Tibial nerve (tissue), 4 donors: ENCODE measurements around the gene ADAMTS4. TPM values are rescaled to one million over a fixed set of nuclear protein-coding genes. Genes with fewer than 3 reads are reported as not detected.

ENCODE experiments used
- DNase-seq, 2 donors: peaks; one replicate each; pipeline ENCODE4 v3.0.0-alpha.2; 2019; ENCODE audit warnings: low spot score in 2 of 2
- H3K27ac ChIP-seq, 4 donors: fragments of 200-600 bp; sonication (generic) in 3 of 4; one replicate each; pipeline ENCODE4 v1.5.1; 2017 to 2019; ENCODE audit warnings: mild to moderate bottlenecking in 1 of 4
- H3K27me3 ChIP-seq, 2 donors: fragments of 200-600 bp; sonication (generic) in 1 of 2; one replicate each; pipeline versions ENCODE4 v1.5.1 to v1.6.0; 2017 to 2019
- H3K36me3 ChIP-seq, 3 donors: fragments of 200-600 bp; sonication (generic); one replicate each; pipeline ENCODE4 v1.5.1; 2018 to 2019
- H3K4me1 ChIP-seq, 4 donors: fragments of 200-600 bp; sonication (generic) in 3 of 4; one replicate each; pipeline ENCODE4 v1.5.1; 2017 to 2019
- H3K4me3 ChIP-seq, 4 donors: fragments of 200-600 bp; sonication (generic) in 3 of 4; one replicate each; pipeline ENCODE4 v1.5.1; 2017 to 2019; ENCODE audit warnings: mild to moderate bottlenecking in 1 of 4, moderate library complexity in 1 of 4
- H3K9me3 ChIP-seq, 4 donors: fragments of 200-600 bp; sonication (generic) in 3 of 4; one replicate each; pipeline ENCODE4 v1.5.1; 2017 to 2019
- EP300 ChIP-seq, 2 donors: sonication (generic); formaldehyde crosslinking; IDR thresholded peaks; one replicate each; pipeline ENCODE4 v1.6.1; 2017; ENCODE audit warnings: antibody characterized with exemption in 2 of 2, mild to moderate bottlenecking in 1 of 2
- POLR2A ChIP-seq, 2 donors: fragments of 450-650 bp; IDR thresholded peaks; one replicate each; pipeline ENCODE4 v1.6.1; 2017; ENCODE audit warnings: antibody characterized with exemption in 2 of 2, mild to moderate bottlenecking in 2 of 2, moderate library complexity in 2 of 2
- WGBS, 2 donors: methylation state at CpG; one replicate each; pipeline ENCODE4 v1.1.5; 2018; 5-methylcytosine and 5-hydroxymethylcytosine counted together
- total RNA-seq, 4 donors: library from RNA; depleted of rRNA; stranded (reverse); fragments of >200 nt; gene quantifications; one replicate each; pipeline ENCODE4 v1.1.0, GENCODE V29; 2016
- TF ChIP-seq, protein P1 (sequence below), 5 experiments: fragments of 200-600 bp in 3 of 5; fragments of 450-650 bp in 2 of 5; sonication (generic) in 3 of 5; IDR thresholded peaks; one replicate each; pipeline ENCODE4 v1.5.1; 2016 to 2019; ENCODE audit warnings: antibody characterized with exemption in 5 of 5, mild to moderate bottlenecking in 3 of 5, moderate library complexity in 2 of 5

The ADAMTS4 gene
- total RNA-seq, 4 donors from 2014 or later = 9.0 to 54.9 (median 19.5) TPM

DNA sequence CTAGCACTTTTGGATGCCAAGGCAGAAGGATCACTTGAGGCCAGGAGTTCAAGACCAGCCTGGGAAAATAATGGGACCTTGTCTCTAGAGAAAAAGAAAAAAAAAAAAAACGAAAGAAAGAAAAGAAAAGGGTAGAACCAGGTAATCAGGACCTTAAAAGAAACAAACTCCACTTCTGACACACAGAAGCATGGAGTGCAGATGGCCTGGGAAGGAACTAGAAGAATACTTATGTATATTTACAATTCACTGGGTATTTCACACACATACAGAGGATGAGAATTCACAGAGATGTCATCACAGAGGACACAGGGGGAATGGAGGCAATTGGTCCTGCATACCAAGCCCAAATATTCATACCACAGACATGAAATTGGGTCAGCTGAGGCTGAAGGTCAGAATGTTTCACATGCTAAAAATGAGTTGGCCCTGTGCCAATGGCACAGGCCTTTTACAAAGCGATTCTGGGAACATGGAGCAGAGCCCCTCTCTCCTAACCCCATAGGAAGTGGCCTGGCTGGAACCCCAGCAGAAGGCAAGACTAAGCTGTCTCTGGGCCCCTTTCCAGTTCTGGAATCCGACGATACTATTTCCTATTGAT is 26.0 kb downstream of the ADAMTS4 start:
- DNase-seq = peak in 1 of 2 donors; percentile 61
- Histone ChIP-seq H3K9me3 (no peaks in the 10 kb centered on the region), H3K27ac (peak overlapping the region in 2 of 4 donors; percentile 52 to 64), H3K4me3 (no peak overlapping the region), H3K36me3 (peaks cover 0 to 77% (median 19%) of the 10 kb centered on the region in 3 donors), H3K4me1 (peaks cover 0 to 49% (median 16%) of the 10 kb centered on the region in 4 donors), H3K27me3 (no peaks in the 10 kb centered on the region)
- WGBS, 2 donors = 15 to 21% methylated on average over 4 of the region's 4 CpGs
- TF ChIP-seq EP300 (IDR thresholded peaks at IDR 0.05) = peak in 1 of 2 donors; percentile 67
- TF ChIP-seq, protein P1, sequence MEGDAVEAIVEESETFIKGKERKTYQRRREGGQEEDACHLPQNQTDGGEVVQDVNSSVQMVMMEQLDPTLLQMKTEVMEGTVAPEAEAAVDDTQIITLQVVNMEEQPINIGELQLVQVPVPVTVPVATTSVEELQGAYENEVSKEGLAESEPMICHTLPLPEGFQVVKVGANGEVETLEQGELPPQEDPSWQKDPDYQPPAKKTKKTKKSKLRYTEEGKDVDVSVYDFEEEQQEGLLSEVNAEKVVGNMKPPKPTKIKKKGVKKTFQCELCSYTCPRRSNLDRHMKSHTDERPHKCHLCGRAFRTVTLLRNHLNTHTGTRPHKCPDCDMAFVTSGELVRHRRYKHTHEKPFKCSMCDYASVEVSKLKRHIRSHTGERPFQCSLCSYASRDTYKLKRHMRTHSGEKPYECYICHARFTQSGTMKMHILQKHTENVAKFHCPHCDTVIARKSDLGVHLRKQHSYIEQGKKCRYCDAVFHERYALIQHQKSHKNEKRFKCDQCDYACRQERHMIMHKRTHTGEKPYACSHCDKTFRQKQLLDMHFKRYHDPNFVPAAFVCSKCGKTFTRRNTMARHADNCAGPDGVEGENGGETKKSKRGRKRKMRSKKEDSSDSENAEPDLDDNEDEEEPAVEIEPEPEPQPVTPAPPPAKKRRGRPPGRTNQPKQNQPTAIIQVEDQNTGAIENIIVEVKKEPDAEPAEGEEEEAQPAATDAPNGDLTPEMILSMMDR (IDR thresholded peaks at IDR 0.05) = no peak

DNA sequence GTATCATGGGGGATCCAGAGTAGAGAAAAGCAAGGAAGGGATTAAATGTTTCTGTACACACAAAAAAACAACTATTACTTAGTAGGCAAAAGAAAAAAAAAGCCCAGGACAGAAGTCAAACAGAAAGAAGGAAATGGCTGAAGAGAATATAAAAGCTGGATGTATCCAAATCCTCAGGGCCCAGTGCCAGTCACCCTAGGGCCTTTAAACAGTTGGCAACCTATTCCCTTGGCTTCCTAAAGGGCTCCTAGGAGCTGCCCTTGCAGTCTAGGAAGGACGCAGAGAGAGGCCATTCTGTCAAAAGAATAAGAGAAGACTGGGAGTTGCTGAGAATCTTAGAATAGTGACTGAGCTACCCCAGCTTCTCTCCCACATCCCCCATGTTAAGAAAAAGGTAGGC is 26.5 kb downstream of the ADAMTS4 start:
- 45 to 57% methylated on average over 1 of the region's 1 CpG for WGBS, 2 donors
- TF ChIP-seq, protein P1 (IDR thresholded peaks at IDR 0.05) = no peak
- TF ChIP-seq POLR2A (IDR thresholded peaks at IDR 0.05) (no peak), EP300 (IDR thresholded peaks at IDR 0.05) (no peak)
- Histone ChIP-seq H3K27ac (peak overlapping the region in 2 of 4 donors; percentile 52 to 64), H3K36me3 (peaks cover 0 to 77% (median 19%) of the 10 kb centered on the region in 3 donors), H3K27me3 (no peaks in the 10 kb centered on the region), H3K9me3 (no peaks in the 10 kb centered on the region), H3K4me3 (no peak overlapping the region), H3K4me1 (peaks cover 0 to 51% (median 16%) of the 10 kb centered on the region in 4 donors)
- no peak for DNase-seq

DNA sequence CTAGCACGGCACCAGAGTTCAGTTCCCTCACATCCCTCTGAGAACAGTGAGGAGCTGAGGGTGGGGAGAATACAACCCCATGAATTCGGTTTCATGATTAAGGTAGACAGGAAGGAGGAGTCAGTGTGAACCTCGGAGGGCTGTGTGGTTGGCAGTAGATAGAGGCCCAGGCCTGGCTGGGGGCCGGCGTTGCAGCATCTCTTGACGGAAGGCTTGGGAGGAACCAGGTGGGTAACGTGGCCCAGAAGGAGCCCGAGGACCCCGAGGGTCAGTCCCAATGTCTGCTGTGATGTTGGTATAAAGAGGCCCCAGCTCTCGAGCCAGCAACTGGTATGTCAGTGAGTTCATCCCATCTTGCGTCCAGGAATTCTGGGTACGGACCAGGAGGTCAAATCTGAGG is 27.2 kb downstream of the ADAMTS4 start:
- peak overlapping the region in 2 of 4 donors; percentile 52 to 64 for H3K27ac ChIP-seq
- peaks cover 0 to 56% (median 21%) of the 10 kb centered on the region in 4 donors for H3K4me1 ChIP-seq
- H3K9me3 ChIP-seq = no peaks in the 10 kb centered on the region
- H3K4me3 ChIP-seq = no peak overlapping the region
- 74 to 75% methylated on average over 12 of the region's 12 CpGs for WGBS, 2 donors
- TF ChIP-seq, protein P1 (IDR thresholded peaks at IDR 0.05) = no peak
- TF ChIP-seq POLR2A (IDR thresholded peaks at IDR 0.05) = no peak
- no peak for TF ChIP-seq EP300 (IDR thresholded peaks at IDR 0.05)
- peaks cover 0 to 77% (median 19%) of the 10 kb centered on the region in 3 donors for H3K36me3 ChIP-seq
- DNase-seq = no peak
- H3K27me3 ChIP-seq = no peaks in the 10 kb centered on the region

DNA sequence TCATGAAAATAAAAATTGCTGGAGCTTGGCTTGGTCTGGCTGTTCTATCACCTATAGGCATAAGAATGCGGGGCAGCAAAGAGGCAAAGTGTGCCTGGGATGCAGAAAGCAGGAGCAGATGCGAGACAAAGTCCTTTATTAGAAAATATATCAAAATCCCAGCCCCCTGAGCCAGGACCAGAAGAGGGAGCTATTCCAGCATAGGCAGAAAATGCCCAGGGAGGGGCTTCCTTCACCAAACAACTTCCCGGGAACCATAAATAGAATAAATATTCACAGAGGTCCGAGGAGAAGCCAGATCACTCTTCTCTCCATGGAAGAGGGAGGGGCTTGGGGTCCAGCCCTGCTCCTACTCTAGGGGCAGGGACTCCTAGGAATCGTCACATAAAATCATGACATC is 27.7 kb downstream of the ADAMTS4 start:
- H3K36me3 ChIP-seq = peaks cover 0 to 77% (median 19%) of the 10 kb centered on the region in 3 donors
- H3K27ac ChIP-seq = peak overlapping the region in 1 of 4 donors; percentile 52
- H3K4me1 ChIP-seq = peaks cover 0 to 52% (median 17%) of the 10 kb centered on the region in 4 donors
- TF ChIP-seq POLR2A (IDR thresholded peaks at IDR 0.05) = no peak
- TF ChIP-seq, protein P1 (IDR thresholded peaks at IDR 0.05) = no peak
- no peak for TF ChIP-seq EP300 (IDR thresholded peaks at IDR 0.05)
- H3K27me3 ChIP-seq = no peaks in the 10 kb centered on the region
- H3K9me3 ChIP-seq = no peaks in the 10 kb centered on the region
- 57 to 60% methylated on average over 5 of the region's 5 CpGs for WGBS, 2 donors
- no peak for DNase-seq
- no peak overlapping the region for H3K4me3 ChIP-seq

DNA sequence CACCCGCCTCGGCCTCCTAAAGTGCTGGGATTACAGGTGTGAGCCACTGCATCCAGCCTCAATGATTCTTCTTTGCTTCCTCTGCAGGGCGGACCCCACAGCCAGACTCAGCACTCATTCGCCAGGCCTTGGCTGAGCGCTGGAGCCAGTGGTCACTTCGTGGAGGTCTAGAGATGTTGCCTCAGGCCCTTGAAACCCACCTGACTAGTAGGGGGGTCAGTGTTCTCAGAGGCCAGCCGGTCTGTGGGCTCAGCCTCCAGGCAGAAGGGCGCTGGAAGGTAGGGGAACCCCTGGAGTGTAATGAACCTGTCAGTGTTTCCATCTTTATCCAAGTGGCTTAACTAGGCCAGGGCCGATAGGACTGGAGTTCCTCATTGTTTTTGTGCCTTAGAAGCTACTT is 29.9 kb downstream of the ADAMTS4 start:
- no peak overlapping the region for H3K27ac ChIP-seq
- peaks cover 0 to 66% (median 19%) of the 10 kb centered on the region in 3 donors for H3K36me3 ChIP-seq
- no peak overlapping the region for H3K4me3 ChIP-seq
- no peak for DNase-seq
- H3K4me1 ChIP-seq = peaks cover 0 to 46% (median 20%) of the 10 kb centered on the region in 4 donors
- H3K27me3 ChIP-seq = no peaks in the 10 kb centered on the region
- H3K9me3 ChIP-seq = no peaks in the 10 kb centered on the region
- 87 to 96% methylated on average over 9 of the region's 9 CpGs for WGBS, 2 donors
- TF ChIP-seq, protein P1 (IDR thresholded peaks at IDR 0.05) = no peak
- TF ChIP-seq POLR2A (IDR thresholded peaks at IDR 0.05) (no peak), EP300 (IDR thresholded peaks at IDR 0.05) (no peak)
